ENCODE measurements around the gene RPL29. TPM values are rescaled to one million over a fixed set of nuclear protein-coding genes. Genes with fewer than 3 reads are reported as not detected.
"Not testable (repeated sequence)": the region's sequence is repeated elsewhere in the genome, so short reads cannot be mapped to it uniquely, and the experiment has no call there.

RPL29 gene
- total and polyA plus RNA-seq, 4 donors = 711 to 2,402 (median 1,234) TPM

GRCh38 chr3:52036222-52036694 lies 40.6 kb upstream of the RPL29 start:
- WGBS, 2 donors = 92% methylated on average over 5 of the region's 5 CpGs
- no peak overlapping the region for H3K4me3 ChIP-seq
- TF ChIP-seq, protein P1, sequence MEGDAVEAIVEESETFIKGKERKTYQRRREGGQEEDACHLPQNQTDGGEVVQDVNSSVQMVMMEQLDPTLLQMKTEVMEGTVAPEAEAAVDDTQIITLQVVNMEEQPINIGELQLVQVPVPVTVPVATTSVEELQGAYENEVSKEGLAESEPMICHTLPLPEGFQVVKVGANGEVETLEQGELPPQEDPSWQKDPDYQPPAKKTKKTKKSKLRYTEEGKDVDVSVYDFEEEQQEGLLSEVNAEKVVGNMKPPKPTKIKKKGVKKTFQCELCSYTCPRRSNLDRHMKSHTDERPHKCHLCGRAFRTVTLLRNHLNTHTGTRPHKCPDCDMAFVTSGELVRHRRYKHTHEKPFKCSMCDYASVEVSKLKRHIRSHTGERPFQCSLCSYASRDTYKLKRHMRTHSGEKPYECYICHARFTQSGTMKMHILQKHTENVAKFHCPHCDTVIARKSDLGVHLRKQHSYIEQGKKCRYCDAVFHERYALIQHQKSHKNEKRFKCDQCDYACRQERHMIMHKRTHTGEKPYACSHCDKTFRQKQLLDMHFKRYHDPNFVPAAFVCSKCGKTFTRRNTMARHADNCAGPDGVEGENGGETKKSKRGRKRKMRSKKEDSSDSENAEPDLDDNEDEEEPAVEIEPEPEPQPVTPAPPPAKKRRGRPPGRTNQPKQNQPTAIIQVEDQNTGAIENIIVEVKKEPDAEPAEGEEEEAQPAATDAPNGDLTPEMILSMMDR (IDR thresholded peaks at IDR 0.05; ENCODE audit: control extremely low read depth, extremely low read depth) = no peak
- H3K9ac ChIP-seq (ENCODE audit: insufficient read depth in 1 of 2, low read length in 2 of 2) = no peak overlapping the region
- no peak overlapping the region for H3K27ac ChIP-seq (ENCODE audit: low read depth in 1 of 2, low read length in 1 of 2)
- H3K36me3 ChIP-seq (ENCODE audit: control insufficient read depth in 4 of 4, insufficient read depth in 4 of 4, low read length in 4 of 4) = no peaks in the 10 kb centered on the region
- H3K27me3 ChIP-seq (ENCODE audit: control insufficient read depth in 3 of 3, insufficient read depth in 3 of 3, low read length in 2 of 3) = no peaks in the 10 kb centered on the region
- no peaks in the 10 kb centered on the region for H3K9me3 ChIP-seq (ENCODE audit: control insufficient read depth in 4 of 4, insufficient read depth in 3 of 4, low read length in 3 of 4)
- ATAC-seq (ENCODE audit: insufficient read depth, low FRiP score) (no peak), DNase-seq (no peak)
- peaks cover 0 to 21% (median 7%) of the 10 kb centered on the region in 5 donors for H3K4me1 ChIP-seq (ENCODE audit: control insufficient read depth in 5 of 5, insufficient read depth in 5 of 5, low read length in 5 of 5)

DNA sequence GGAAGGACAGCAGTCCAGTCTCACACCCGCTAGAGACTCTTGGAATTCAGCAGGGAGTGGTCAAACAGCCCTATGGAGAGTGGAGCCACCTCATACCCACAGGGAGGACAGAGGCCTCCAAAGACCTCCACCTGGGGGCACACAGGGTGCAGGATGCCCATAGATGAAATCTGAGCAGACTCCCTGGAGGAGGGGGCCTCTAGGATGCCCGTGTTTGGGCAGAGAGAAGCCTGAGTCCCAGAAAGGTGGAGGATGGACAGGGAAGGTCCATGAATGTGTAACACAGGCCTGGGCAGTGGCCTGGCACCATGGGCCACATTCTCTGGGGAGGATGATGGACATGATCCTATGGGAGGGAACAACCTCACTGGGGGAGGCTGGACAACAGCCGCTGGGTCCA lies 39.0 kb upstream of the RPL29 start:
- H3K4me3 ChIP-seq = no peak overlapping the region
- no peaks in the 10 kb centered on the region for H3K27me3 ChIP-seq (ENCODE audit: control insufficient read depth in 3 of 3, insufficient read depth in 3 of 3, low read length in 2 of 3)
- TF ChIP-seq, protein P1 (IDR thresholded peaks at IDR 0.05; ENCODE audit: control extremely low read depth, extremely low read depth) = no peak
- H3K27ac ChIP-seq (ENCODE audit: low read depth in 1 of 2, low read length in 1 of 2) = no peak overlapping the region
- H3K4me1 ChIP-seq (ENCODE audit: control insufficient read depth in 5 of 5, insufficient read depth in 5 of 5, low read length in 5 of 5) = peaks cover 0 to 6% (median under 1%) of the 10 kb centered on the region in 5 donors
- no peaks in the 10 kb centered on the region for H3K36me3 ChIP-seq (ENCODE audit: control insufficient read depth in 4 of 4, insufficient read depth in 4 of 4, low read length in 4 of 4)
- no peaks in the 10 kb centered on the region for H3K9me3 ChIP-seq (ENCODE audit: control insufficient read depth in 4 of 4, insufficient read depth in 3 of 4, low read length in 3 of 4)
- WGBS, 2 donors = 93 to 96% methylated on average over 3 of the region's 3 CpGs
- DNase-seq (no peak), ATAC-seq (ENCODE audit: insufficient read depth, low FRiP score) (no peak)
- no peak overlapping the region for H3K9ac ChIP-seq (ENCODE audit: insufficient read depth in 1 of 2, low read length in 2 of 2)

DNA sequence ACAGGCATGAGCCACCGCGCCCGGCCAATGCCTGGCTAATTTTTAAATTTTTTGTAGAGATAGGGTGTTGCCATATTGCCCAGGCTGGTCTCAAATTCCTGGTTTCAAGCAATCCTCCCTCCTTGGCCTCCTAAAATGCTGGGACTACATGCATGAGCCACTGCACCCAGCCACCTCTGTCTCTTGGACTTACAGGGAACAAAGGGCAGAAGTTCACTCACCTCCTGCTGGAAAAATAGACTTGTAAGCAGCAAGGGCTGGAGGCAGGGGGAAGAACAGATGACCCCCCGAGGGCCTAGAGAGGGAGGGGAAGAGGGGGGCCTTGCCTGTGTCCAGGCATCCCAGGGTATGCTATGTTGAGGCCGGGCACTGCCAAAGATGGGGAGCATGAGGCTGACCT lies 38.5 kb upstream of the RPL29 start:
- Histone ChIP-seq H3K36me3 (ENCODE audit: control insufficient read depth in 4 of 4, insufficient read depth in 4 of 4, low read length in 4 of 4) (no peaks in the 10 kb centered on the region), H3K9ac (ENCODE audit: insufficient read depth in 1 of 2, low read length in 2 of 2) (no peak overlapping the region), H3K9me3 (ENCODE audit: control insufficient read depth in 4 of 4, insufficient read depth in 3 of 4, low read length in 3 of 4) (no peaks in the 10 kb centered on the region), H3K27ac (ENCODE audit: low read depth in 1 of 2, low read length in 1 of 2) (no peak overlapping the region), H3K4me3 (no peak overlapping the region), H3K27me3 (ENCODE audit: control insufficient read depth in 3 of 3, insufficient read depth in 3 of 3, low read length in 2 of 3) (no peaks in the 10 kb centered on the region), H3K4me1 (ENCODE audit: control insufficient read depth in 5 of 5, insufficient read depth in 5 of 5, low read length in 5 of 5) (peaks cover 0 to 1% (median 0%) of the 10 kb centered on the region in 5 donors)
- no peak for DNase-seq
- no peak for ATAC-seq (ENCODE audit: insufficient read depth, low FRiP score)
- TF ChIP-seq, protein P1 (IDR thresholded peaks at IDR 0.05; ENCODE audit: control extremely low read depth, extremely low read depth) = no peak
- 92 to 95% methylated on average over 5 of the region's 5 CpGs for WGBS, 2 donors

DNA sequence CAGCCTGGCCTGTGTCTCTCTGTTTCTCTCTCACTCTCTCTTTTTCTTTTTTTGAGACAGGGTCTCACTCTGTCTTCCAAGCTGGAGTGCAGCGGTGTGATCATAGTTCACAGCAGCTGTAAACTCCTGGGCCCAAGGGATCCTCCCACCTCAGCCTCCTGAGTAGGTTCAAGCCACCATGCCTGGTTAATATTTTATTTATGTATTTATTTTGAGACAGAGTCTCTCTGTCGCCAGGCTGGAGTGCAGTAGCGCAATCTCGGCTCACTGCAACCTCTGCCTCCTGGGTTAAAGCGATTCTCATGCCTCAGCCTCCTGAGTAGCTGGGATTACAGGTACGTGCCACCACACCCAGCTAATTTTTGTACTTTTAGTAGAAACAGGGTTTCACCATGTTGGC lies 38.1 kb upstream of the RPL29 start:
- H3K27ac ChIP-seq (ENCODE audit: low read depth in 1 of 2, low read length in 1 of 2); H3K4me3 ChIP-seq; DNase-seq; H3K4me1 ChIP-seq (ENCODE audit: control insufficient read depth in 5 of 5, insufficient read depth in 5 of 5, low read length in 5 of 5); H3K36me3 ChIP-seq (ENCODE audit: control insufficient read depth in 4 of 4, insufficient read depth in 4 of 4, low read length in 4 of 4); ATAC-seq (ENCODE audit: insufficient read depth, low FRiP score); H3K27me3 ChIP-seq (ENCODE audit: control insufficient read depth in 3 of 3, insufficient read depth in 3 of 3, low read length in 2 of 3); H3K9me3 ChIP-seq (ENCODE audit: control insufficient read depth in 4 of 4, insufficient read depth in 3 of 4, low read length in 3 of 4); H3K9ac ChIP-seq (ENCODE audit: insufficient read depth in 1 of 2, low read length in 2 of 2): not testable (repeated sequence)
- WGBS, 2 donors = 91 to 92% methylated on average over 6 of the region's 6 CpGs

Measured in lung (tissue), 12 donors.